Esophagus muscularis mucosa (tissue), 4 donors: ENCODE measurements around the gene RAB10. TPM values are rescaled to one million over a fixed set of nuclear protein-coding genes. Genes with fewer than 3 reads are reported as not detected.

Experiments
- DNase-seq: peaks from one replicate; pipeline ENCODE4 v3.0.0-alpha.2; 2017; ENCODE audit errors: extremely low spot score
- H3K27ac ChIP-seq, 4 donors: fragments of 200-600 bp; sonication (generic); replicated peaks in 1 of 4; 1 replicate in 3 of 4; 2 replicates in 1 of 4; pipeline ENCODE4 v1.5.1; 2016 to 2019; ENCODE audit warnings: mild to moderate bottlenecking in 1 of 4
- H3K27me3 ChIP-seq, 4 donors: fragments of 200-600 bp; sonication (generic); one replicate each; pipeline versions ENCODE4 v1.5.1 to v1.6.0; 2016 to 2019
- H3K36me3 ChIP-seq, 4 donors: fragments of 200-600 bp; sonication (generic); one replicate each; pipeline ENCODE4 v1.5.1; 2016 to 2019
- H3K4me1 ChIP-seq, 4 donors: fragments of 200-600 bp; sonication (generic); one replicate each; pipeline ENCODE4 v1.5.1; 2016 to 2019
- H3K4me3 ChIP-seq, 4 donors: fragments of 200-600 bp; sonication (generic); 1 replicate in 2 of 4; 2 replicates in 2 of 4; pipeline ENCODE4 v1.5.1; 2016 to 2019; ENCODE audit warnings: mild to moderate bottlenecking in 4 of 4, moderate library complexity in 1 of 4
- H3K9me3 ChIP-seq, 4 donors: fragments of 200-600 bp; sonication (generic); 1 replicate in 3 of 4; 2 replicates in 1 of 4; pipeline ENCODE4 v1.5.1; 2016 to 2019
- EP300 ChIP-seq: sonication (generic); formaldehyde crosslinking; IDR thresholded peaks from one replicate; pipeline ENCODE4 v1.6.1; 2017; ENCODE audit warnings: antibody characterized with exemption
- POLR2A ChIP-seq: fragments of 450-650 bp; IDR thresholded peaks from one replicate; pipeline ENCODE4 v1.6.1; 2017; ENCODE audit warnings: antibody characterized with exemption, moderate library complexity, mild to moderate bottlenecking, low read depth
- POLR2AphosphoS5 ChIP-seq, 2 donors: sonication (generic); formaldehyde crosslinking; IDR thresholded peaks; one replicate each; pipeline ENCODE4 v1.6.1; 2017; ENCODE audit warnings: antibody characterized with exemption in 2 of 2
- WGBS: methylation state at CpG from one replicate; pipeline ENCODE4 v1.1.5; 2018; 5-methylcytosine and 5-hydroxymethylcytosine counted together
- intact Hi-C: fragments of 100-400 bp; cut with DNase I; formaldehyde crosslinking; loops from one replicate; pipeline ENCODE4 v1.15.1; 2023
- total RNA-seq, 4 donors: library from RNA; depleted of rRNA; stranded (reverse); fragments of >200 nt; gene quantifications; one replicate each; pipeline versions ENCODE4 v1.1.0 to v1.2.1, GENCODE V29; 2016
- TF ChIP-seq, protein P1 (sequence below), 3 experiments: fragments of 200-600 bp in 2 of 3; fragments of 450-650 bp in 1 of 3; sonication (generic) in 2 of 3; IDR thresholded peaks; one replicate each; pipeline ENCODE4 v1.5.1; 2017 to 2019; ENCODE audit warnings: antibody characterized with exemption in 3 of 3, mild to moderate bottlenecking in 2 of 3, moderate library complexity in 1 of 3

The RAB10 gene
- total RNA-seq, 4 donors from 2014 or later, result 91.0 to 106 (median 98.1) TPM

DNA sequence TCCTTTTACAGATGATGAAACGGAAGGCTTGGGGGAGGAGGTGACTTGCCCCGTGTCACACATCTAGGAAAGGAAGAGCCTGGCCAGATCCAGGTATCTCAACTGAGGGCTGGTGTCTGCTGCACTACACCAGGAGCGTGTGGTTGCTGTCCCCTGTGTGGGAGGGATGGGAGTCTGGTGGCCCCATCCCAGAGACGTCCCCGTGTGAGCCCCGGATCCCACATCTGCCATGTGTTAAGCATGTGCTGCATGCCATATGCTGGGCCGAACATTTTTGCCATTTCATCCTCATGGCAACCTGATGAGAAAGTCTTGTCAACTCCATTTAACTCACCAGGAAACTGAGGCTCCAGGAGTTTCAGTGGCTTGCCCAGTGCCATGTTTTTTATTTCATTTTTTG, 143.2 kb downstream of the RAB10 start:
- no peak for TF ChIP-seq EP300
- TF ChIP-seq, protein P1, sequence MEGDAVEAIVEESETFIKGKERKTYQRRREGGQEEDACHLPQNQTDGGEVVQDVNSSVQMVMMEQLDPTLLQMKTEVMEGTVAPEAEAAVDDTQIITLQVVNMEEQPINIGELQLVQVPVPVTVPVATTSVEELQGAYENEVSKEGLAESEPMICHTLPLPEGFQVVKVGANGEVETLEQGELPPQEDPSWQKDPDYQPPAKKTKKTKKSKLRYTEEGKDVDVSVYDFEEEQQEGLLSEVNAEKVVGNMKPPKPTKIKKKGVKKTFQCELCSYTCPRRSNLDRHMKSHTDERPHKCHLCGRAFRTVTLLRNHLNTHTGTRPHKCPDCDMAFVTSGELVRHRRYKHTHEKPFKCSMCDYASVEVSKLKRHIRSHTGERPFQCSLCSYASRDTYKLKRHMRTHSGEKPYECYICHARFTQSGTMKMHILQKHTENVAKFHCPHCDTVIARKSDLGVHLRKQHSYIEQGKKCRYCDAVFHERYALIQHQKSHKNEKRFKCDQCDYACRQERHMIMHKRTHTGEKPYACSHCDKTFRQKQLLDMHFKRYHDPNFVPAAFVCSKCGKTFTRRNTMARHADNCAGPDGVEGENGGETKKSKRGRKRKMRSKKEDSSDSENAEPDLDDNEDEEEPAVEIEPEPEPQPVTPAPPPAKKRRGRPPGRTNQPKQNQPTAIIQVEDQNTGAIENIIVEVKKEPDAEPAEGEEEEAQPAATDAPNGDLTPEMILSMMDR (IDR thresholded peaks at IDR 0.05), result no peak
- TF ChIP-seq POLR2A, result no peak
- TF ChIP-seq POLR2AphosphoS5 (IDR thresholded peaks at IDR 0.05), result no peak
- intact Hi-C loops, result no loop called here
- Histone ChIP-seq H3K27me3 (peaks cover 0 to 49% (median 23%) of the 10 kb centered on the region in 4 donors), H3K4me3 (no peak overlapping the region), H3K27ac (no peak overlapping the region), H3K4me1 (peaks cover 18 to 36% (median 34%) of the 10 kb centered on the region in 4 donors), H3K9me3 (no peaks in the 10 kb centered on the region), H3K36me3 (no peaks in the 10 kb centered on the region)
- no peak for DNase-seq
- 93% methylated on average over 7 of the region's 7 CpGs for WGBS

DNA sequence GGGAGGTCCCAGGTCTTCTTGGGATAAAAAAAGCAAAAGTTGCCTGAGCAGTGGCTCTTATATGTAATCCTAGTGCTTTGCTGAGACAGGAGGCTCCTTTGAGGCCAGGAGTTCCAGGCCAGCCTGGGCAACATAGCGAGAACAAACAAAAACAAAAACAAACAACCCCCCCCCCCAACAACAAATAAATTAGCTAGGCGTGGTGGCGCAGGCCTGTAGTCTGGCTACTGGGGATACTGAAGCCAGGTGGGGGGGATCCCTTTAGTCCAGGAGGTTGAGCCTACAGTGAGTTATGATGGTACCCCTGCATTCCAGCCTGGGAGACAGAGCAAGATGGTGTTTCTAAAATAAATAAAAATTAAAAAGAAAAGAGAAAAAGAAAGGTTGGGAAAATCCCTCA, 144.4 kb downstream of the RAB10 start:
- WGBS, result 92% methylated on average over 3 of the region's 3 CpGs
- Histone ChIP-seq H3K36me3 (no peaks in the 10 kb centered on the region), H3K9me3 (no peaks in the 10 kb centered on the region), H3K27ac (no peak overlapping the region), H3K27me3 (peaks cover 0 to 40% (median 15%) of the 10 kb centered on the region in 4 donors), H3K4me3 (peak overlapping the region; percentile 50 to 69 (median 60)), H3K4me1 (peaks cover 14 to 27% (median 26%) of the 10 kb centered on the region in 4 donors)
- DNase-seq, result no peak
- intact Hi-C loops, result no loop called here
- no peak for TF ChIP-seq POLR2A
- no peak for TF ChIP-seq POLR2AphosphoS5 (IDR thresholded peaks at IDR 0.05)
- TF ChIP-seq, protein P1 (IDR thresholded peaks at IDR 0.05), result no peak
- TF ChIP-seq EP300, result no peak

DNA sequence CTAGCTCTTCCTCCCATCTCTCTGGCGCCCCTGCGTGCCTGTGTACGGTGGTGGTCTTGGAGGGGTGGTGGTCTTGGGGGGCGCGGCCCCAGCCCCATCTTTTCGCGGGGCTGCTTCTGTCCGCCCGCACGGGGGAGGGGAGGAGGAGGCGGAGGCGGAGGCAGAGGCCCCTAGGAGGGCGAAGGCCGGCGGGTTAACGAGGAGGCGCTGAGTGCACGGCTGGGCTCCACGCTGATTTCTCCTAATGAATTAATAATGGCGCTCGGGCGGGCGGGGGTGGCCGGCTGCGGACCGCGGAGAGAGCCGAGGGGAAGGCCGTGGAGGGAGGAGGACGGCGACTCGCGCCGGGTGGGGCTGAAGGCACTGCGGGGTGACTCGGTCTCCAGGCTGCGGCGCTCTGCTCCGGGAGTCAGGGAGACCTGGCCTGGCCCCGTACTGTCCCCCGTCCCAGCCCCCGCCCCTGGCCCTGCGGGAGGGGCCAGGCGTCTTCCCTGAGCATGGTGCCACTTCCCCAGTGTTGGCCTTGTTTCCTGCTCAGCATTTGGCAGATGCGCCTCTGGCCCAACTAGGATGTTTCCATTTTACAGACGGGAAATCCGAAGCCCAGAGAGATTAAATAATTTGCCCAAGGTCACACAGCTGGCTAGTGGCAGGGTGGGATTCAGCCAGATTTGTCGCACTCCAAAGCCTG, 145.0 kb downstream of the RAB10 start:
- peaks cover 0 to 34% (median 9%) of the 10 kb centered on the region in 4 donors for H3K27me3 ChIP-seq
- intact Hi-C loops, result no loop called here
- peak overlapping the region in 1 of 4 donors; percentile 18 for H3K27ac ChIP-seq
- DNase-seq, result no peak
- no peaks in the 10 kb centered on the region for H3K9me3 ChIP-seq
- WGBS, result 10% methylated on average over 12 of the region's 48 CpGs
- no peaks in the 10 kb centered on the region for H3K36me3 ChIP-seq
- peak overlapping the region; percentile 50 to 69 (median 60) for H3K4me3 ChIP-seq
- TF ChIP-seq POLR2A (no peak), EP300 (no peak)
- TF ChIP-seq, protein P1 (IDR thresholded peaks at IDR 0.05), result no peak
- H3K4me1 ChIP-seq, result peaks cover 7 to 21% (median 21%) of the 10 kb centered on the region in 4 donors

DNA sequence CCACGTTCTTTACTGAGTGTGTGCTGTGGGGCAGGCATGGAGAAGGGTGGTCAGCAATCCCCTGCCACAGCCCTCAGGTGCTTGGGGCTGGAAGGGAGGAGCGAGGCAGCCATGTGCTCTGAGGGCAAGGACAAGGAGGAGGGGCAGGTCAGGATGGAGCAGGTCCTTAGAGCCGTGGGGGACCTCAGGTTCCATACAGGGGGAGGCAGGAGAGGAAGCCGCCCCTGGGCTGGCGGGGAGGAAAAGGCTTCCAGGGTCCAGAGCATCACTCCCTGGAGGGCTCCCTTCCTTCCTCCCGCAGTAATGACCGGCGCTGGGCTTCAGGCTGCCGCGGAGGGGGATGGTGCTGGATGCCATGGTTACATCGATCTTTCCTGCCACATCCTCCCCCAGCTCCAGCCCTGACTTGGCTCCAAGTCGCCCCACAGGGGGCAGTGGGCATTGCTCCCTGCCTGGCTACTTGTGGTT, 145.6 kb downstream of the RAB10 start:
- Histone ChIP-seq H3K4me3 (peak overlapping the region; percentile 50 to 69 (median 60)), H3K27me3 (peaks cover 0 to 28% (median 4%) of the 10 kb centered on the region in 4 donors), H3K36me3 (no peaks in the 10 kb centered on the region), H3K27ac (peak overlapping the region in 1 of 4 donors; percentile 18), H3K9me3 (no peaks in the 10 kb centered on the region), H3K4me1 (peaks cover 6 to 23% (median 22%) of the 10 kb centered on the region in 4 donors)
- TF ChIP-seq, protein P1 (IDR thresholded peaks at IDR 0.05), result no peak
- TF ChIP-seq POLR2AphosphoS5 (IDR thresholded peaks at IDR 0.05) (no peak), POLR2A (no peak), EP300 (no peak)
- intact Hi-C loops, result no loop called here
- DNase-seq, result no peak
- WGBS, result 41% methylated on average over 3 of the region's 12 CpGs
